ENCODE data around the gene LIMS1. TPM values are rescaled to one million over a fixed set of nuclear protein-coding genes. Genes with fewer than 3 reads are reported as not detected.
"Not testable (repeated sequence)": the region's sequence is repeated elsewhere in the genome, so short reads cannot be mapped to it uniquely, and the experiment has no call there.

Gene LIMS1
- total RNA-seq, 1 experiment from 2014 or later, result 101 TPM

- CTCF ChIA-PET; H3K4me1 ChIP-seq (ENCODE audit: control insufficient read depth, insufficient read depth, low read length); in situ Hi-C loops (cut with HindIII; ENCODE audit: low pct_unique_long_range_greater_than_20kb, low sequenced_read_pairs); DNase-seq (ENCODE audit: low read depth, low spot score); H3K9me3 ChIP-seq (ENCODE audit: control insufficient read depth, insufficient read depth, low read depth, low read length); intact Hi-C loops (cut with micrococcal nuclease; ENCODE audit: unreplicated experiment); H3K4me3 ChIP-seq (ENCODE audit: low read depth in 2 of 2, low read length in 2 of 2); H3K36me3 ChIP-seq (ENCODE audit: control insufficient read depth, insufficient read depth, low read length); H3K27me3 ChIP-seq (ENCODE audit: control insufficient read depth, insufficient read depth, low read length); H3K27ac ChIP-seq (ENCODE audit: low read length); BruUV-seq (replicated peaks); ATAC-seq: not testable (repeated sequence)
- POLR2A ChIA-PET, result interaction anchor here (0.9 kb wide), 1 partner anchor 223 kb away, joined by 4 read pairs; no protein-coding TSS in a partner anchor
These were observed 132.9 kb downstream of the LIMS1 start for GRCh38 chr2:108667140-108667539.

GRCh38 chr2:108670282-108670681, 136.0 kb downstream of the LIMS1 start:
- H3K27me3 ChIP-seq (ENCODE audit: control insufficient read depth, insufficient read depth, low read length); H3K4me3 ChIP-seq (ENCODE audit: low read depth in 2 of 2, low read length in 2 of 2); ATAC-seq; H3K9me3 ChIP-seq (ENCODE audit: control insufficient read depth, insufficient read depth, low read depth, low read length); H3K36me3 ChIP-seq (ENCODE audit: control insufficient read depth, insufficient read depth, low read length); BruUV-seq (replicated peaks); POLR2A ChIA-PET; DNase-seq (ENCODE audit: low read depth, low spot score); in situ Hi-C loops (cut with HindIII; ENCODE audit: low pct_unique_long_range_greater_than_20kb, low sequenced_read_pairs); H3K4me1 ChIP-seq (ENCODE audit: control insufficient read depth, insufficient read depth, low read length); H3K27ac ChIP-seq (ENCODE audit: low read length); CTCF ChIA-PET; intact Hi-C loops (cut with micrococcal nuclease; ENCODE audit: unreplicated experiment): not testable (repeated sequence)

GRCh38 chr2:108672200-108672805, 138.0 kb downstream of the LIMS1 start:
- H3K4me1 ChIP-seq (ENCODE audit: control insufficient read depth, insufficient read depth, low read length); intact Hi-C loops (cut with micrococcal nuclease; ENCODE audit: unreplicated experiment); H3K27me3 ChIP-seq (ENCODE audit: control insufficient read depth, insufficient read depth, low read length); in situ Hi-C loops (cut with HindIII; ENCODE audit: low pct_unique_long_range_greater_than_20kb, low sequenced_read_pairs); H3K36me3 ChIP-seq (ENCODE audit: control insufficient read depth, insufficient read depth, low read length); BruUV-seq (replicated peaks); POLR2A ChIA-PET; ATAC-seq; H3K27ac ChIP-seq (ENCODE audit: low read length); H3K9me3 ChIP-seq (ENCODE audit: control insufficient read depth, insufficient read depth, low read depth, low read length); H3K4me3 ChIP-seq (ENCODE audit: low read depth in 2 of 2, low read length in 2 of 2); DNase-seq (ENCODE audit: low read depth, low spot score); CTCF ChIA-PET: not testable (repeated sequence)

GRCh38 chr2:108676522-108676921, 142.3 kb downstream of the LIMS1 start:
- H3K4me3 ChIP-seq (ENCODE audit: low read depth in 2 of 2, low read length in 2 of 2); H3K4me1 ChIP-seq (ENCODE audit: control insufficient read depth, insufficient read depth, low read length); H3K36me3 ChIP-seq (ENCODE audit: control insufficient read depth, insufficient read depth, low read length); ATAC-seq; BruUV-seq (replicated peaks); H3K27me3 ChIP-seq (ENCODE audit: control insufficient read depth, insufficient read depth, low read length); POLR2A ChIA-PET; H3K27ac ChIP-seq (ENCODE audit: low read length); DNase-seq (ENCODE audit: low read depth, low spot score); CTCF ChIA-PET; H3K9me3 ChIP-seq (ENCODE audit: control insufficient read depth, insufficient read depth, low read depth, low read length); intact Hi-C loops (cut with micrococcal nuclease; ENCODE audit: unreplicated experiment); in situ Hi-C loops (cut with HindIII; ENCODE audit: low pct_unique_long_range_greater_than_20kb, low sequenced_read_pairs): not testable (repeated sequence)

- H3K4me3 ChIP-seq (ENCODE audit: low read depth in 2 of 2, low read length in 2 of 2); H3K4me1 ChIP-seq (ENCODE audit: control insufficient read depth, insufficient read depth, low read length); H3K27me3 ChIP-seq (ENCODE audit: control insufficient read depth, insufficient read depth, low read length); CTCF ChIA-PET; ATAC-seq; DNase-seq (ENCODE audit: low read depth, low spot score); H3K27ac ChIP-seq (ENCODE audit: low read length); intact Hi-C loops (cut with micrococcal nuclease; ENCODE audit: unreplicated experiment); H3K9me3 ChIP-seq (ENCODE audit: control insufficient read depth, insufficient read depth, low read depth, low read length); BruUV-seq (replicated peaks); POLR2A ChIA-PET; in situ Hi-C loops (cut with HindIII; ENCODE audit: low pct_unique_long_range_greater_than_20kb, low sequenced_read_pairs); H3K36me3 ChIP-seq (ENCODE audit: control insufficient read depth, insufficient read depth, low read length): not testable (repeated sequence)
These were observed 143.0 kb downstream of the LIMS1 start for GRCh38 chr2:108677239-108677744.
